ENCODE data around the gene R3HDM1. TPM values are rescaled to one million over a fixed set of nuclear protein-coding genes. Genes with fewer than 3 reads are reported as not detected.

R3HDM1 gene
- total RNA-seq, 1 experiment from 2014 or later = 52.4 TPM

- intact Hi-C loops (cut with micrococcal nuclease) = no loop called here
- BruUV-seq (replicated peaks) = no TSS peak
- no peaks in the 10 kb centered on the region for H3K36me3 Mint-ChIP-seq (ENCODE audit: insufficient read depth, unreplicated experiment)
- H3K27me3 Mint-ChIP-seq (ENCODE audit: insufficient read depth, unreplicated experiment) = no peaks in the 10 kb centered on the region
- no peaks in the 10 kb centered on the region for H3K9me3 Mint-ChIP-seq (ENCODE audit: unreplicated experiment)
- TF ChIP-seq, protein P1, sequence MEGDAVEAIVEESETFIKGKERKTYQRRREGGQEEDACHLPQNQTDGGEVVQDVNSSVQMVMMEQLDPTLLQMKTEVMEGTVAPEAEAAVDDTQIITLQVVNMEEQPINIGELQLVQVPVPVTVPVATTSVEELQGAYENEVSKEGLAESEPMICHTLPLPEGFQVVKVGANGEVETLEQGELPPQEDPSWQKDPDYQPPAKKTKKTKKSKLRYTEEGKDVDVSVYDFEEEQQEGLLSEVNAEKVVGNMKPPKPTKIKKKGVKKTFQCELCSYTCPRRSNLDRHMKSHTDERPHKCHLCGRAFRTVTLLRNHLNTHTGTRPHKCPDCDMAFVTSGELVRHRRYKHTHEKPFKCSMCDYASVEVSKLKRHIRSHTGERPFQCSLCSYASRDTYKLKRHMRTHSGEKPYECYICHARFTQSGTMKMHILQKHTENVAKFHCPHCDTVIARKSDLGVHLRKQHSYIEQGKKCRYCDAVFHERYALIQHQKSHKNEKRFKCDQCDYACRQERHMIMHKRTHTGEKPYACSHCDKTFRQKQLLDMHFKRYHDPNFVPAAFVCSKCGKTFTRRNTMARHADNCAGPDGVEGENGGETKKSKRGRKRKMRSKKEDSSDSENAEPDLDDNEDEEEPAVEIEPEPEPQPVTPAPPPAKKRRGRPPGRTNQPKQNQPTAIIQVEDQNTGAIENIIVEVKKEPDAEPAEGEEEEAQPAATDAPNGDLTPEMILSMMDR (IDR thresholded peaks at IDR 0.05; ENCODE audit: unreplicated experiment) = no peak
- ChIA-PET POLR2A (interaction anchor here (0.9 to 1.3 kb wide), 2 partner anchors 10 to 20 kb away, joined by 3 read pairs; partner anchors contain the start of genes R3HDM1 and ZRANB3), CTCF (interaction anchor here (1.4 kb wide), 1 partner anchor 10 kb away, joined by 4 read pairs; no protein-coding TSS in a partner anchor)
- no peak for DNase-seq (ENCODE audit: unreplicated experiment)
- peaks cover 8% of the 10 kb centered on the region for H3K4me1 Mint-ChIP-seq (ENCODE audit: insufficient read depth, unreplicated experiment)
- H3K27ac Mint-ChIP-seq (ENCODE audit: low read depth, unreplicated experiment) = no peak overlapping the region
- H3K4me3 Mint-ChIP-seq (ENCODE audit: unreplicated experiment) = no peak overlapping the region
Measured at GRCh38 chr2:135551356-135551755, 20.1 kb downstream of the R3HDM1 start.

DNA sequence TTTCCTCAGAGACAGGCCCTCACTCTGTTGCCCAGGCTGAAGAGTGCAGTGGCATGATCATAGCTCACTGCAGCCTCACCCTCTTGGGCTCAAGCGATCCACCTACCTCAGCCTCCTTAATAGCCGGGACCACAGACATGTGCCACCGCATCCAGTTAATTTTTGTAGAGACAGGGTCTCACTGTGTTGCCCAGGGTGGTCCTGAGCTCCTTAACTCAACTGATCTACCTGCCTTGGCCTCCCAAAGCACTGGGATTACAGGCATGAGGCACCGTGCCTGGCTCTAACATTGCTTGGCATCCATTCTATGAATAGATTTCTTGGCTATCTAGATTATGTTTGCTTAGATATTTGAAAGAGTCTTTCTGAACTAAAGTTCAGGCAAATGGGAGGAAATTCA is 21.6 kb downstream of the R3HDM1 start:
- TF ChIP-seq, protein P1 (IDR thresholded peaks at IDR 0.05; ENCODE audit: unreplicated experiment) = no peak
- Mint-ChIP-seq H3K27me3 (ENCODE audit: insufficient read depth, unreplicated experiment) (no peaks in the 10 kb centered on the region), H3K9me3 (ENCODE audit: unreplicated experiment) (no peaks in the 10 kb centered on the region), H3K27ac (ENCODE audit: low read depth, unreplicated experiment) (no peak overlapping the region), H3K36me3 (ENCODE audit: insufficient read depth, unreplicated experiment) (no peaks in the 10 kb centered on the region), H3K4me3 (ENCODE audit: unreplicated experiment) (no peak overlapping the region), H3K4me1 (ENCODE audit: insufficient read depth, unreplicated experiment) (peaks cover 18% of the 10 kb centered on the region)
- CTCF ChIA-PET = interaction anchor here (0.7 to 1.0 kb wide), 3 partner anchors 39 to 543 kb away, joined by 3 to 4 read pairs (median 4); no protein-coding TSS in a partner anchor
- BruUV-seq (replicated peaks) = no TSS peak
- POLR2A ChIA-PET = no interaction called here
- no peak for DNase-seq (ENCODE audit: unreplicated experiment)
- intact Hi-C loops (cut with micrococcal nuclease) = no loop called here

DNA sequence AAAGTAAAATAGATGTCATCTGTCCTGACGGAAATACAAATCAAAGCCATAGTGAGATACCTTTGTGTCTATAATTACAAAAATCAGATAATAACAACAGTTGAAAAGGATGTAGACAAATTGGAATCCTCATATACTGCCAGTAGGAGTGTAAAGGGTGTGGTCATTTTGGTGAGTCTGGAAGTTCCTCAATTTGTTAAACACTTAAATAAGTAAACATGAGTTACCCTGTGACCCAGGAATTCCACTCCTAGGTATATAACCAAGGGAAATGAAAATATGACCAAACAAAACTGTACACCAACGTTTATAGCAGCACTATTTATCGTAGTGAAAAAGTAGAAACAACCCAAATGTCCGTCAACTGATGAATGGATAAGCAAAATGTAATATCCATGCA is 24.0 kb downstream of the R3HDM1 start:
- Mint-ChIP-seq H3K4me1 (ENCODE audit: insufficient read depth, unreplicated experiment) (peaks cover 27% of the 10 kb centered on the region), H3K4me3 (ENCODE audit: unreplicated experiment) (no peak overlapping the region), H3K27ac (ENCODE audit: low read depth, unreplicated experiment) (no peak overlapping the region), H3K27me3 (ENCODE audit: insufficient read depth, unreplicated experiment) (no peaks in the 10 kb centered on the region), H3K36me3 (ENCODE audit: insufficient read depth, unreplicated experiment) (no peaks in the 10 kb centered on the region), H3K9me3 (ENCODE audit: unreplicated experiment) (no peaks in the 10 kb centered on the region)
- BruUV-seq (replicated peaks) = no TSS peak
- intact Hi-C loops (cut with micrococcal nuclease) = no loop called here
- POLR2A ChIA-PET = no interaction called here
- TF ChIP-seq, protein P1 (IDR thresholded peaks at IDR 0.05; ENCODE audit: unreplicated experiment) = no peak
- CTCF ChIA-PET = no interaction called here
- no peak for DNase-seq (ENCODE audit: unreplicated experiment)

DNA sequence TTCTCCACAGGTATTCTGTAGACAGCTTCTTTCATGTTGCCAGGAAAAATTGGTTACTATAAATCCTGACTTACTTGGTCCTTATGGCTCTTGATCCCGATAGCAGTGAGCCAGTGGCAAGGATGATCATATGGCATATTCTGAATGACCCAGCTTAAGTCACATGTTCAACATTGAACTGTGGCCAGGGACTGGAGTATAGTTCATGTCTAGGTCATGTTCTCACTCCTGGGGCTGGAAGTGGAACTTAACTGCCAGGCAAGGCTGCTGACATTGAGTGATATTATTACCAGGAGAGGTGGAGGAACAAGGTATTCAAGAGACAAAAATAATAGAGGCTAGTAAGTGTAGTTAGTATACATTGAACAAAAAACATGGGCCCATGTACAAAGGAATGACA is 26.2 kb downstream of the R3HDM1 start:
- TF ChIP-seq, protein P1 (IDR thresholded peaks at IDR 0.05; ENCODE audit: unreplicated experiment) = no peak
- no peak for DNase-seq (ENCODE audit: unreplicated experiment)
- Mint-ChIP-seq H3K27me3 (ENCODE audit: insufficient read depth, unreplicated experiment) (no peaks in the 10 kb centered on the region), H3K4me3 (ENCODE audit: unreplicated experiment) (no peak overlapping the region), H3K9me3 (ENCODE audit: unreplicated experiment) (no peaks in the 10 kb centered on the region), H3K4me1 (ENCODE audit: insufficient read depth, unreplicated experiment) (peaks cover 27% of the 10 kb centered on the region), H3K27ac (ENCODE audit: low read depth, unreplicated experiment) (no peak overlapping the region), H3K36me3 (ENCODE audit: insufficient read depth, unreplicated experiment) (no peaks in the 10 kb centered on the region)
- POLR2A ChIA-PET = interaction anchor here (1.0 kb wide), 1 partner anchor 12 kb away, joined by 3 read pairs; no protein-coding TSS in a partner anchor
- no TSS peak for BruUV-seq (replicated peaks)
- CTCF ChIA-PET = interaction anchor here (1.0 kb wide), 2 partner anchors 230 to 301 kb away, joined by 3 read pairs; no protein-coding TSS in a partner anchor
- intact Hi-C loops (cut with micrococcal nuclease) = no loop called here

Measured in MCF 10A (cell line).